Measurements from ENCODE around the gene PPP1R9A.

Gene PPP1R9A

GRCh38 chr7:94909179-94909466 is 1.7 kb downstream of the PPP1R9A start:
- DNase-seq (ENCODE audit: low read depth in 2 of 2), result no peak

- no peak for DNase-seq (ENCODE audit: low read depth in 2 of 2)
Observed at GRCh38 chr7:94912085-94912484, 4.7 kb downstream of the PPP1R9A start.

- no peak for DNase-seq (ENCODE audit: low read depth in 2 of 2)
Observed at GRCh38 chr7:94913391-94913790, 6.0 kb downstream of the PPP1R9A start.

- DNase-seq (ENCODE audit: low read depth in 2 of 2), result no peak
Observed at GRCh38 chr7:94921911-94922310, 14.5 kb downstream of the PPP1R9A start.

- no peak for DNase-seq (ENCODE audit: low read depth in 2 of 2)
Observed at GRCh38 chr7:94922457-94922856, 15.1 kb downstream of the PPP1R9A start.

- no peak for DNase-seq (ENCODE audit: low read depth in 2 of 2)
Observed at GRCh38 chr7:94923412-94923811, 16.0 kb downstream of the PPP1R9A start.

- no peak for DNase-seq (ENCODE audit: low read depth in 2 of 2)
Observed at GRCh38 chr7:94928168-94928707, 20.8 kb downstream of the PPP1R9A start.

- no peak for DNase-seq (ENCODE audit: low read depth in 2 of 2)
Observed at GRCh38 chr7:94933256-94933990, 26.0 kb downstream of the PPP1R9A start.

GRCh38 chr7:94939395-94939794 is 32.0 kb downstream of the PPP1R9A start:
- no peak for DNase-seq (ENCODE audit: low read depth in 2 of 2)

GRCh38 chr7:94940241-94940640 is 32.8 kb downstream of the PPP1R9A start:
- DNase-seq (ENCODE audit: low read depth in 2 of 2), result no peak

GRCh38 chr7:94941844-94942632 is 34.6 kb downstream of the PPP1R9A start:
- DNase-seq (ENCODE audit: low read depth in 2 of 2), result no peak

- no peak for DNase-seq (ENCODE audit: low read depth in 2 of 2)
Observed at GRCh38 chr7:94943134-94943533, 35.7 kb downstream of the PPP1R9A start.

GRCh38 chr7:94949532-94949931 is 42.1 kb downstream of the PPP1R9A start:
- DNase-seq (ENCODE audit: low read depth in 2 of 2), result no peak

GRCh38 chr7:94955807-94956206 is 48.4 kb downstream of the PPP1R9A start:
- no peak for DNase-seq (ENCODE audit: low read depth in 2 of 2)

GRCh38 chr7:94957061-94957460 is 49.7 kb downstream of the PPP1R9A start:
- no peak for DNase-seq (ENCODE audit: low read depth in 2 of 2)

GRCh38 chr7:94962661-94963060 is 55.3 kb downstream of the PPP1R9A start:
- DNase-seq (ENCODE audit: low read depth in 2 of 2), result no peak

GRCh38 chr7:94969434-94970084 is 62.2 kb downstream of the PPP1R9A start:
- no peak for DNase-seq (ENCODE audit: low read depth in 2 of 2)

GRCh38 chr7:94970085-94970576 is 62.7 kb downstream of the PPP1R9A start:
- DNase-seq (ENCODE audit: low read depth in 2 of 2), result no peak

- DNase-seq (ENCODE audit: low read depth in 2 of 2), result no peak
Observed at GRCh38 chr7:94971051-94971867, 63.9 kb downstream of the PPP1R9A start.

- no peak for DNase-seq (ENCODE audit: low read depth in 2 of 2)
Observed at GRCh38 chr7:94972296-94972695, 64.9 kb downstream of the PPP1R9A start.

- no peak for DNase-seq (ENCODE audit: low read depth in 2 of 2)
Observed at GRCh38 chr7:94973844-94974243, 66.5 kb downstream of the PPP1R9A start.

GRCh38 chr7:94974423-94974822 is 67.0 kb downstream of the PPP1R9A start:
- no peak for DNase-seq (ENCODE audit: low read depth in 2 of 2)

Data from stimulated activated CD8-positive, alpha-beta memory T cell treated with anti-CD3 and anti-CD28 coated beads, Interleukin-2, amount 100 ng/mL, for 48 hours (primary cell).